Activated CD8-positive, alpha-beta memory T cell treated with anti-CD3 and anti-CD28 coated beads, Interleukin-2, amount 50 U/mL, for 24 hours (primary cell): ENCODE results near the gene NCAM2.

Source experiments
- DNase-seq: peaks from one replicate; pipeline ENCODE4 v3.0.0-alpha.2; 2020; ENCODE audit errors: extremely low read depth

Gene NCAM2

DNA sequence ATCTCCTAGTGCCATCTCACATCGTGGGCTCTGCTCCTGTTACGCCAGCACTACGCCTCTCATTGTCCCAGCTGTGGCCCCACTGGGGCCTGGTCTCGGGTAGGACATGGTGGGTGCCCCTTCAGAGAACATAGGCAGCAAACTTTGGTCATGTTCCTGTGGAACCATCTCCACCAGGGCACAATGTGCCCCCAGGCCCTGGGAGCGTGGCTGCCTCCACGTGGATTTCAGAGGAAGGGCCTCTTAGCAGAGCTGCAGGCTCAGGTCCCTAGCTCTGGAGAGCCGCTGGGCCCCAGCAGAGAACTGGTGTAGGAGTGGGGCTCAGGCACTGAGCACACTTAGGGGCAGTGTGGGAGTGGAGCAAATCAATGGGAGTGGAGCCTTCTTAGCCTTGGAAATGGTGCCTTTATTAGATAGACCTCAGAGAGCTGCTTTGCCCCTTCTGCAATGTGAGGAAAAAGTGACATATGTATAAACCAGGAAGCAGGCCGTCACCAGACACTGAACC lies 460.0 kb downstream of the NCAM2 start:
- no peak for DNase-seq

DNA sequence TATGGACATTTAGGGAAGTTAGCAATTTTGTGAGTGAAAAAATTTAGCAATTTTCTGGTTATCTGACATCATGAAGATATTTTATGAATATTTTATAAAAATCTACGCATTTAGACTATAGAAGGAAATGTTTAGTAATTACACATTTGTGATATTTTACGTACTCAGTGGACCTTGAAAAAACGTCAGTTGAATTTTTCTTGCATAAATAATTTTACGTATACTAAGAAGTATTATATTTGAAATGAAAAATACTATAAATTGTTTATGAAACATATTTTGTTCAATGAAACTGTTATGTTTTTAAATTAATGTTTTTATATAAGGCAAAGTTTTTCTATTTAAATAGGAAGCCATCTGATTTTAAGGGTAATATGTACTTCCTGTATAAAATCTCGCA lies 462.8 kb downstream of the NCAM2 start:
- no peak for DNase-seq

- no peak for DNase-seq
Observed at GRCh38 chr21:21463456-21463855, 465.2 kb downstream of the NCAM2 start.

DNA sequence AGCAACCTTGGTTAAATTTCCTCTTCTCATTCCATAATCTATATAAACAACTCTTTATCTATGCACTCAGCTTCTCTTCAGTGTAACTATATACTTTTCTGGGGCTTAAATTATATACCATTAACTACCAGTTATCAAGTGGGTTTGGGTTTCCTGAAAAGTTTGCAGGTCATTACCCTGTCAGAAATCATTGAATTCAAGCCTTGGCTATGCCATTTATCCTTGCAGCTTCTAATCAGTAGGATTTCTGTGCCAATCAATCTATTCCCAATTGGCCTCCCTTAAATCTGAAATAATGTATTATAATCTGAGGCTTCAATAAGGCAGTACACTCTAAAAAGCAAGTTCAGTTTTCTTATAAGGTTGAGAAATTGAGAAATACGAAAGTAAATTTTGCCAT lies 466.5 kb downstream of the NCAM2 start:
- DNase-seq, result no peak

DNA sequence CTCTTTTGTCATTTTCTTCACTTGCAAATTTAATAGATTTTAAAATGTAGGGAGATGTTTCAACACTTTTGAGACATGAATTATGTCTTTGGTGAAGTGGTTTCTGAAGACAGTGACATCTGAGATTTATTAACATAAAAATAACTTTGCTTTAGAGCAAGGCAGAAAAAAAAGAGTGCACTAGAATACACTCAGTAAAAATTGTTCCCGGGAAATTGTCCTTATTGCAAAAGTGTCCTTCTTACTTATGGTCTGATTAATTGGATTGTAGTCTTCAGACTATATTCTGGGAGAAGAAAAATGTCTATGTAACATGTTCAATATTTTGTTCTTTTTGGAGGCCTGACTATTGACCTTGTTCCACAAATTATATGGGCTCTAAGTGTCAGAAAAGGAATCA lies 468.5 kb downstream of the NCAM2 start:
- no peak for DNase-seq

DNA sequence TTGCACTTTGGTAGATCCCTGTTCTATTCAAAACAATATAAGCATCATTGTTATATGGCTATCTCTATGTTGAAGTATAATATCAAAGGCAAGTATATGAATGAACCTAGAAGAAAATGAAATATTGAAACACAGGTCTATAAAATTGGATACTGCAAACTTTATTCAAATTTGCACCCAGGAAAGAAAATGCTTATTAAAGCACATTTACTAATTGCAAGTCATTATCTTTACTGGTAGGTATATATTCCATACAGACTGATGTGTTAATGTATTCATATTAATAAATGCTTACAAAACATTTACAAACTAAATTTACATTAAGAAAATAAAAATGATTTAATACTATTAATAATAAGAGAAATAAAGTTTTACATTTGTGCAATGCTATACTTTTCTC lies 469.8 kb downstream of the NCAM2 start:
- DNase-seq, result no peak

DNA sequence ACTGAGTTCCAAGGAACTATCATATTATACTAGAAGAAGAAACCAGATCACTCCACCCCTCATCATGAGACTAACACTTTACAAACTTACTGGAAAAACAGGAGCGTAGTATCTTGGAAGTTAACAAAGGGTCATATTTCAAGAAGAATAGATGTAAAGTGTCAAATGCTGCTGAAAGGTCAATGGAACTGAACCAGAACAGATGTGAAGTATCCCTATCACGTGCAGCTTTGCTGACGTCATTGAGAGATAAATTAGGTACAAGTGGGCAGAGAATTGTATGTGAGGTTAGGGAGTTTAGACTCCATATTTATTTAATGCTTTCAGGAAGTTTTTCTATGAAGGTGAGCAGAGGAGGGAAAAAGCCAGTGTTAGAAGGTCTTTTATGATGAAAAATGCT lies 483.0 kb downstream of the NCAM2 start:
- no peak for DNase-seq

- no peak for DNase-seq
Observed at GRCh38 chr21:21508859-21509258, 510.6 kb downstream of the NCAM2 start.

- no peak for DNase-seq
Observed at GRCh38 chr21:21530680-21531079, 532.5 kb downstream of the NCAM2 start.

DNA sequence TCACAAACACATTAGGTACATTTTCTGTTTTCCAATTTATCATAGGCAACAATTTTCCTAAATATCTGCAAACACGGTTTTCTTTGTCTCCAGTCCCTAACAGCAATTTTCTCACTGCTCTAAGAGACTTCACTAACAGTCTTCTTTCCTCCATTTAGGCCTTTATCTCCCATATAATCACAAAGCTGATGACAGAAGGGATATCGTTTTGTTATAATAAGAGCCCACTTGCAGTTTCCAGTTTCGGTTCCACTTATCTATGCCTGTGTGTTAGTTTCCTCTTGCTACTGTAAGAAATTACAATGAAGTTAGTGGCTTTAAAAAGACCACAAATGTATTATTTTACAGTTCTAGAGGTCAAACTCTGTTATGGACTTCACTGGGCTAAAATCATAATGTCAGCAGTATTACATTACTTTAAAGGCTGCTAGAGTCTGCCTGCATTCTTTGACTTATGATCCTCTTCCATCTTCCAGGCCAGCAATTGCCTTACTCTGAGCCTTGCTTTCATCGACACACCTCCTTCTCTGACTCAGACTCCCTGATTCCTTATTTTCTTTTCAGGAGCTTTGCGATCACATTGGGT lies 549.3 kb downstream of the NCAM2 start:
- DNase-seq, result no peak

GRCh38 chr21:21559285-21560045 lies 561.3 kb downstream of the NCAM2 start:
- no peak for DNase-seq
